Dedifferentiated amniotic fluid mesenchymal stem cell (primary cell): ENCODE data around the gene SPRR2E.
"Not testable (repeated sequence)": the region's sequence is repeated elsewhere in the genome, so short reads cannot be mapped to it uniquely, and the experiment has no call there.

Source experiments
- DNase-seq: peaks from one replicate; pipeline ENCODE4 v3.0.0-alpha.2; 2016; ENCODE audit errors: extremely low spot score

The SPRR2E gene

GRCh38 chr1:153070243-153070642 is 24.1 kb downstream of the SPRR2E start:
- no peak for DNase-seq

- DNase-seq = no peak
Observed at GRCh38 chr1:153058826-153059784, 35.2 kb downstream of the SPRR2E start.

- no peak for DNase-seq
Observed at GRCh38 chr1:153058154-153058553, 36.2 kb downstream of the SPRR2E start.

- no peak for DNase-seq
Observed at GRCh38 chr1:153057375-153057774, 37.0 kb downstream of the SPRR2E start, which contains the start of gene SPRR2A. Gene SPRR2A, minus strand, starts transcription at chr1:153057512. Its CDS starts 777 bp downstream, at chr1:153056735.

GRCh38 chr1:153056111-153056510 is 38.2 kb downstream of the SPRR2E start:
- DNase-seq = not testable (repeated sequence)

- DNase-seq = no peak
Observed at GRCh38 chr1:153049211-153049610, 45.1 kb downstream of the SPRR2E start.
